Stimulated activated CD8-positive, alpha-beta memory T cell treated with anti-CD3 and anti-CD28 coated beads, Interleukin-15, amount 100 ng/mL, for 24 hours (primary cell): ENCODE results near the gene C2orf69.
A peak's percentile ranks its signal among the peaks of the same experiment; 100 is the strongest.

Experiments used
- DNase-seq: peaks from one replicate; pipeline ENCODE4 v3.0.0-alpha.2; 2020; ENCODE audit warnings: low read depth

The C2orf69 gene

GRCh38 chr2:199914372-199914958 lies 3.4 kb downstream of the C2orf69 start:
- DNase-seq, result no peak

- no peak for DNase-seq
Measured at GRCh38 chr2:199916980-199917379, 5.9 kb downstream of the C2orf69 start.

GRCh38 chr2:199922856-199923255 lies 11.8 kb downstream of the C2orf69 start:
- DNase-seq, result no peak

- no peak for DNase-seq
Measured at GRCh38 chr2:199923924-199924323, 12.8 kb downstream of the C2orf69 start.

GRCh38 chr2:199926806-199927205 lies 15.7 kb downstream of the C2orf69 start:
- DNase-seq, result no peak

GRCh38 chr2:199928226-199928625 lies 17.1 kb downstream of the C2orf69 start:
- no peak for DNase-seq

GRCh38 chr2:199928626-199929025 lies 17.5 kb downstream of the C2orf69 start:
- no peak for DNase-seq

- DNase-seq, result no peak
Measured at GRCh38 chr2:199929262-199929661, 18.2 kb downstream of the C2orf69 start.

GRCh38 chr2:199932312-199932855 lies 21.3 kb downstream of the C2orf69 start:
- no peak for DNase-seq

- no peak for DNase-seq
Measured at GRCh38 chr2:199933466-199933865, 22.4 kb downstream of the C2orf69 start.

GRCh38 chr2:199936554-199936953 lies 25.5 kb downstream of the C2orf69 start:
- no peak for DNase-seq

- DNase-seq, result no peak
Measured at GRCh38 chr2:199940373-199940772, 29.3 kb downstream of the C2orf69 start.

GRCh38 chr2:199943373-199943772 lies 32.3 kb downstream of the C2orf69 start:
- DNase-seq, result no peak

- no peak for DNase-seq
Measured at GRCh38 chr2:199946196-199946595, 35.1 kb downstream of the C2orf69 start.

- DNase-seq, result no peak
Measured at GRCh38 chr2:199946836-199947235, 35.7 kb downstream of the C2orf69 start.

- no peak for DNase-seq
Measured at GRCh38 chr2:199950396-199950795, 39.3 kb downstream of the C2orf69 start.

- DNase-seq, result no peak
Measured at GRCh38 chr2:199951023-199951422, 39.9 kb downstream of the C2orf69 start.

- no peak for DNase-seq
Measured at GRCh38 chr2:199955007-199955338, 43.9 kb downstream of the C2orf69 start.

- DNase-seq, result peak; percentile 60
Measured at GRCh38 chr2:199955339-199956061, 44.4 kb downstream of the C2orf69 start, which contains the start of the genes MAIP1 and TYW5. MAIP1 (plus strand) TSS chr2:199955582; CDS start chr2:199955799, 217 bp downstream. TYW5 (minus strand) TSS chr2:199955491; CDS start chr2:199955470, 21 bp downstream.

GRCh38 chr2:199956062-199956380 lies 44.9 kb downstream of the C2orf69 start:
- no peak for DNase-seq

- no peak for DNase-seq
Measured at GRCh38 chr2:199958014-199958413, 46.9 kb downstream of the C2orf69 start.

- no peak for DNase-seq
Measured at GRCh38 chr2:199962203-199962602, 51.1 kb downstream of the C2orf69 start.

- DNase-seq, result no peak
Measured at GRCh38 chr2:199966405-199966804, 55.3 kb downstream of the C2orf69 start.

GRCh38 chr2:199966976-199967375 lies 55.9 kb downstream of the C2orf69 start:
- DNase-seq, result no peak
